Esophagus muscularis mucosa (tissue), 4 donors: Measurements from ENCODE around the gene KMT2B.

Experiments used
- CTCF ChIP-seq, 3 experiments: fragments of 200-600 bp in 2 of 3; fragments of 450-650 bp in 1 of 3; sonication (generic) in 2 of 3; IDR thresholded peaks; one replicate each; pipeline ENCODE4 v1.5.1; 2017 to 2019; ENCODE audit warnings: antibody characterized with exemption in 3 of 3, mild to moderate bottlenecking in 2 of 3, moderate library complexity in 1 of 3
- EP300 ChIP-seq: sonication (generic); formaldehyde crosslinking; IDR thresholded peaks from one replicate; pipeline ENCODE4 v1.6.1; 2017; ENCODE audit warnings: antibody characterized with exemption
- POLR2A ChIP-seq: fragments of 450-650 bp; IDR thresholded peaks from one replicate; pipeline ENCODE4 v1.6.1; 2017; ENCODE audit warnings: antibody characterized with exemption, moderate library complexity, mild to moderate bottlenecking, low read depth
- POLR2AphosphoS5 ChIP-seq, 2 donors: sonication (generic); formaldehyde crosslinking; IDR thresholded peaks; one replicate each; pipeline ENCODE4 v1.6.1; 2017; ENCODE audit warnings: antibody characterized with exemption in 2 of 2

GRCh38 chr19:35727956-35728706 lies 10.3 kb downstream of the KMT2B start:
- TF ChIP-seq CTCF (IDR thresholded peaks at IDR 0.05), result no peak
- no peak for TF ChIP-seq POLR2A
- TF ChIP-seq EP300, result no peak
- no peak for TF ChIP-seq POLR2AphosphoS5 (IDR thresholded peaks at IDR 0.05)
